ENCODE results near the gene TRMT2A. TPM values are rescaled to one million over a fixed set of nuclear protein-coding genes. Genes with fewer than 3 reads are reported as not detected.

The TRMT2A gene
- total RNA-seq, 1 donor from 2014 or later: 78.5 TPM

- no peaks in the 10 kb centered on the region for H3K9me3 Mint-ChIP-seq (ENCODE audit: low read depth)
- H3K27me3 Mint-ChIP-seq: no peaks in the 10 kb centered on the region
- no peak for DNase-seq (ENCODE audit: low spot score, unreplicated experiment)
- peaks cover 4% of the 10 kb centered on the region for H3K4me1 Mint-ChIP-seq (ENCODE audit: low read depth)
- H3K36me3 Mint-ChIP-seq (ENCODE audit: insufficient read depth): peaks cover 10% of the 10 kb centered on the region
- H3K27ac Mint-ChIP-seq: no peak overlapping the region
- no peak overlapping the region for H3K4me3 Mint-ChIP-seq (ENCODE audit: low read depth)
- no peak for TF ChIP-seq CTCF (IDR thresholded peaks at IDR 0.05; ENCODE audit: unreplicated experiment)
Observed at GRCh38 chr22:20128619-20128901, 11.5 kb upstream of the TRMT2A start.

GRCh38 chr22:20127869-20128618, 11.0 kb upstream of the TRMT2A start:
- Mint-ChIP-seq H3K27ac (no peak overlapping the region), H3K4me3 (ENCODE audit: low read depth) (no peak overlapping the region), H3K27me3 (no peaks in the 10 kb centered on the region), H3K9me3 (ENCODE audit: low read depth) (no peaks in the 10 kb centered on the region), H3K4me1 (ENCODE audit: low read depth) (peaks cover 2% of the 10 kb centered on the region), H3K36me3 (ENCODE audit: insufficient read depth) (peaks cover 10% of the 10 kb centered on the region)
- TF ChIP-seq CTCF (IDR thresholded peaks at IDR 0.05; ENCODE audit: unreplicated experiment): no peak
- no peak for DNase-seq (ENCODE audit: low spot score, unreplicated experiment)

GRCh38 chr22:20127318-20127868, 10.4 kb upstream of the TRMT2A start:
- H3K27me3 Mint-ChIP-seq: no peaks in the 10 kb centered on the region
- H3K36me3 Mint-ChIP-seq (ENCODE audit: insufficient read depth): peaks cover 10% of the 10 kb centered on the region
- H3K27ac Mint-ChIP-seq: no peak overlapping the region
- DNase-seq (ENCODE audit: low spot score, unreplicated experiment): no peak
- TF ChIP-seq CTCF (IDR thresholded peaks at IDR 0.05; ENCODE audit: unreplicated experiment): no peak
- H3K4me3 Mint-ChIP-seq (ENCODE audit: low read depth): no peak overlapping the region
- no peaks in the 10 kb centered on the region for H3K4me1 Mint-ChIP-seq (ENCODE audit: low read depth)
- H3K9me3 Mint-ChIP-seq (ENCODE audit: low read depth): no peaks in the 10 kb centered on the region

- H3K36me3 Mint-ChIP-seq (ENCODE audit: insufficient read depth): peaks cover 12% of the 10 kb centered on the region
- no peak for TF ChIP-seq CTCF (IDR thresholded peaks at IDR 0.05; ENCODE audit: unreplicated experiment)
- H3K27ac Mint-ChIP-seq: no peak overlapping the region
Observed at GRCh38 chr22:20126284-20127029, 9.4 kb upstream of the TRMT2A start.

GRCh38 chr22:20125201-20126174, 8.5 kb upstream of the TRMT2A start:
- no peak for DNase-seq (ENCODE audit: low spot score, unreplicated experiment)
- no peak for TF ChIP-seq CTCF (IDR thresholded peaks at IDR 0.05; ENCODE audit: unreplicated experiment)
- no peaks in the 10 kb centered on the region for H3K27me3 Mint-ChIP-seq
- no peak overlapping the region for H3K27ac Mint-ChIP-seq
- no peaks in the 10 kb centered on the region for H3K9me3 Mint-ChIP-seq (ENCODE audit: low read depth)
- H3K4me1 Mint-ChIP-seq (ENCODE audit: low read depth): no peaks in the 10 kb centered on the region
- H3K4me3 Mint-ChIP-seq (ENCODE audit: low read depth): no peak overlapping the region
- peaks cover 12% of the 10 kb centered on the region for H3K36me3 Mint-ChIP-seq (ENCODE audit: insufficient read depth)

More at GRCh38 chr22:20126284-20127029, 9.4 kb upstream of the TRMT2A start:
- no peak for DNase-seq (ENCODE audit: low spot score, unreplicated experiment)
- Mint-ChIP-seq H3K4me1 (ENCODE audit: low read depth) (no peaks in the 10 kb centered on the region), H3K9me3 (ENCODE audit: low read depth) (no peaks in the 10 kb centered on the region), H3K27me3 (no peaks in the 10 kb centered on the region), H3K4me3 (ENCODE audit: low read depth) (no peak overlapping the region)
